H1 (cell line): ENCODE results near the gene APOL1. TPM values are rescaled to one million over a fixed set of nuclear protein-coding genes. Genes with fewer than 3 reads are reported as not detected.

ENCODE experiments used
- CTCF ChIA-PET: fragments of 300-600 bp; sonication (Branson Sonifier 250); formaldehyde crosslinking; loops from one replicate; lab custom pipeline; 2021; ENCODE audit not compliant: partially characterized antibody; lab: Charles Lee
- POLR2A ChIA-PET: fragments of 300-600 bp; sonication (Branson Sonifier 250); formaldehyde crosslinking; loops from one replicate; lab custom pipeline; 2021; ENCODE audit warnings: inconsistent platforms; ENCODE audit not compliant: partially characterized antibody; lab: Charles Lee
- DNase-seq, 2 experiments: peaks; one replicate each; pipeline versions ENCODE4 v3.0.0 to v3.0.0-alpha.2; 2010 to 2022; ENCODE audit warnings: low spot score in 2 of 2, low read depth in 1 of 2, mixed read lengths in 1 of 2
- FAIRE-seq: peaks from 2 replicates; lab custom pipeline; 2011; peaks lifted over from hg19 to GRCh38; lab: Jason Lieb, UNC
- H2AFZ ChIP-seq: 2 replicates; pipeline ENCODE4 v1.8.1; 2012; ENCODE audit warnings: low read length, inconsistent platforms
- H2AK5ac ChIP-seq: 2 replicates; pipeline ENCODE4 v1.6.1; 2013; ENCODE audit warnings: low read depth, low read length
- H2BK120ac ChIP-seq: replicated peaks from 2 replicates; pipeline ENCODE3; 2013; ENCODE audit warnings: low read depth, low read length, inconsistent platforms
- H2BK12ac ChIP-seq: 2 replicates; pipeline ENCODE4 v1.6.1; 2013; ENCODE audit warnings: low read depth, low read length
- H2BK15ac ChIP-seq: 2 replicates; pipeline ENCODE4 v1.6.1; 2013; ENCODE audit warnings: low read length
- H2BK20ac ChIP-seq: 2 replicates; pipeline ENCODE4 v1.6.1; 2013; ENCODE audit warnings: low read length
- H2BK5ac ChIP-seq: 2 replicates; pipeline ENCODE4 v1.6.1; 2013; ENCODE audit warnings: low read depth, low read length
- H3K14ac ChIP-seq: 2 replicates; pipeline ENCODE4 v1.6.1; 2013; ENCODE audit warnings: inconsistent platforms; ENCODE audit not compliant: insufficient read length
- H3K18ac ChIP-seq: 2 replicates; pipeline ENCODE4 v1.6.1; 2013; ENCODE audit warnings: low read length; ENCODE audit errors: extremely low read depth
- H3K23ac ChIP-seq: 2 replicates; pipeline ENCODE4 v1.6.1; 2013; ENCODE audit warnings: inconsistent platforms; ENCODE audit not compliant: insufficient read length
- H3K23me2 ChIP-seq: 2 replicates; pipeline ENCODE4 v1.6.1; 2013; ENCODE audit warnings: low read depth, low read length
- H3K27ac ChIP-seq: 2 replicates; pipeline ENCODE4 v1.6.1; 2011; ENCODE audit warnings: low read depth, low read length, inconsistent platforms
- H3K27me3 ChIP-seq, 4 experiments: replicated peaks in 1 of 4; 1 replicate in 1 of 4; 2 replicates in 3 of 4; pipeline versions ENCODE4 v1.6.1 to v1.8.1; 2011 to 2013; ENCODE audit warnings: low read length in 3 of 4, mild to moderate bottlenecking in 3 of 4, inconsistent platforms in 2 of 4, mixed read lengths in 2 of 4, moderate library complexity in 1 of 4; ENCODE audit not compliant: control insufficient read depth in 3 of 4, insufficient read depth in 3 of 4; ENCODE audit errors: extremely low read depth in 1 of 4
- H3K36me3 ChIP-seq, 4 experiments: 2 replicates each; pipeline versions ENCODE4 v1.6.1 to v1.8.1; 2011 to 2013; ENCODE audit warnings: mild to moderate bottlenecking in 4 of 4, low read length in 3 of 4, moderate library complexity in 2 of 4, control low read depth in 1 of 4, inconsistent platforms in 1 of 4; ENCODE audit not compliant: insufficient read depth in 4 of 4, control insufficient read depth in 2 of 4
- H3K4ac ChIP-seq: replicated peaks from 2 replicates; pipeline ENCODE3; 2013; ENCODE audit warnings: low read length, low read depth, mixed read lengths, inconsistent platforms; ENCODE audit not compliant: insufficient read length
- H3K4me1 ChIP-seq, 4 experiments: replicated peaks in 1 of 4; 1 replicate in 1 of 4; 2 replicates in 3 of 4; pipeline versions ENCODE4 v1.6.1 to v1.8.1; 2011 to 2013; ENCODE audit warnings: low read length in 3 of 4, inconsistent platforms in 2 of 4, mixed read lengths in 1 of 4; ENCODE audit not compliant: insufficient read depth in 4 of 4, control insufficient read depth in 3 of 4
- H3K4me2 ChIP-seq, 2 experiments: 2 replicates each; pipeline versions ENCODE4 v1.6.1 to v1.8.1; 2011 to 2013; ENCODE audit warnings: low read depth in 2 of 2, low read length in 2 of 2, control low read depth in 1 of 2, inconsistent platforms in 1 of 2, mild to moderate bottlenecking in 1 of 2; ENCODE audit not compliant: insufficient read depth in 1 of 2
- H3K4me3 ChIP-seq, 4 experiments: fragments of 200-600, 300-600 bp in 1 of 4; sonication (generic), shearing (Covaris generic), sonication (Bioruptor Twin) in 1 of 4; 2 replicates each; pipeline versions ENCODE4 v1.5.1 to v1.8.1; 2011 to 2016; ENCODE audit warnings: low read length in 4 of 4, low read depth in 3 of 4, control low read depth in 2 of 4, inconsistent platforms in 2 of 4, mild to moderate bottlenecking in 2 of 4, mixed read lengths in 1 of 4, moderate library complexity in 1 of 4; ENCODE audit not compliant: insufficient read depth in 2 of 4; ENCODE audit errors: extremely low read depth in 1 of 4
- H3K56ac ChIP-seq: replicated peaks from 2 replicates; pipeline ENCODE3; 2013; ENCODE audit warnings: low read depth, mild to moderate bottlenecking, mixed read lengths, low read length, inconsistent platforms; ENCODE audit not compliant: insufficient read length
- H3K79me1 ChIP-seq: 2 replicates; pipeline ENCODE4 v1.6.1; 2013; ENCODE audit warnings: low read depth, low read length, control low read depth
- H3K79me2 ChIP-seq, 2 experiments: 2 replicates each; pipeline versions ENCODE4 v1.6.1 to v1.8.1; 2012 to 2013; ENCODE audit warnings: low read length in 2 of 2, mild to moderate bottlenecking in 2 of 2, inconsistent platforms in 1 of 2; ENCODE audit not compliant: insufficient read depth in 2 of 2, control insufficient read depth in 1 of 2
- H3K9ac ChIP-seq, 4 experiments: replicated peaks in 1 of 4; 1 replicate in 1 of 4; 2 replicates in 3 of 4; pipeline versions ENCODE4 v1.6.1 to v1.8.1; 2011 to 2013; ENCODE audit warnings: low read depth in 3 of 4, low read length in 3 of 4, control low read depth in 2 of 4, mild to moderate bottlenecking in 2 of 4, moderate library complexity in 2 of 4, inconsistent platforms in 1 of 4; ENCODE audit errors: extremely low read depth in 1 of 4
- H3K9me3 ChIP-seq, 2 experiments: 2 replicates each; pipeline versions ENCODE4 v1.6.1 to v1.8.1; 2012 to 2013; ENCODE audit warnings: mild to moderate bottlenecking in 2 of 2, moderate library complexity in 2 of 2, control low read depth in 1 of 2, inconsistent platforms in 1 of 2, low read depth in 1 of 2, low read length in 1 of 2, mixed read lengths in 1 of 2; ENCODE audit not compliant: insufficient read depth in 2 of 2
- H4K20me1 ChIP-seq, 2 experiments: replicated peaks in 1 of 2; 2 replicates each; pipeline versions ENCODE3 to v1.8.1; 2011 to 2013; ENCODE audit warnings: inconsistent platforms in 2 of 2, low read length in 2 of 2, mild to moderate bottlenecking in 1 of 2; ENCODE audit not compliant: insufficient read depth in 2 of 2, control insufficient read depth in 1 of 2
- H4K5ac ChIP-seq: 2 replicates; pipeline ENCODE4 v1.6.1; 2013; ENCODE audit warnings: low read length, low read depth, mixed read lengths, inconsistent platforms; ENCODE audit not compliant: insufficient read length
- H4K8ac ChIP-seq: 2 replicates; pipeline ENCODE4 v1.8.0; 2013; ENCODE audit warnings: mild to moderate bottlenecking, moderate library complexity, low read length, inconsistent platforms; ENCODE audit not compliant: insufficient read depth; ENCODE audit errors: extremely low read depth
- H4K91ac ChIP-seq: replicated peaks from 2 replicates; pipeline ENCODE3; 2013; ENCODE audit warnings: low read length, mixed read lengths, inconsistent platforms; ENCODE audit not compliant: insufficient read length
- CBX5 ChIP-seq: fragments of 300-800, 300-1000 bp; sonication (generic); IDR thresholded peaks from 2 replicates; pipeline ENCODE4 v1.7.1; 2016; ENCODE audit warnings: antibody characterized with exemption, low read length, low read depth
- PHF8 ChIP-seq: fragments of 200-600 bp; sonication (generic); conservative IDR thresholded peaks from 2 replicates; pipeline ENCODE4 v1.7.1; 2012; ENCODE audit warnings: low read depth, mild to moderate bottlenecking, inconsistent platforms, low read length, moderate library complexity
- WGBS, 2 experiments: shearing (Covaris generic) in 1 of 2; methylation state at CpG; one replicate each; pipeline versions ENCODE4 v1.1.6 to v1.1.7; 2013 to 2015; ENCODE audit warnings: low lambda C conversion rate in 2 of 2, mixed read lengths in 2 of 2, inconsistent platforms in 1 of 2, low coverage in 1 of 2, missing lambda C conversion rate in 1 of 2; ENCODE audit not compliant: insufficient replicate concordance in 2 of 2, insufficient coverage in 1 of 2, insufficient read length in 1 of 2; ENCODE audit errors: extremely low coverage in 1 of 2, missing lambda C conversion rate in 1 of 2; 5-methylcytosine and 5-hydroxymethylcytosine counted together
- polyA plus RNA-seq, 7 experiments: library from polyadenylated mRNA; depleted of rRNA in 3 of 7; stranded (reverse) in 5 of 7; unstranded in 2 of 7; fragments of >200 nt in 5 of 7; fragments of 200-250 nt in 2 of 7; gene quantifications; 1 replicate in 5 of 7; 2 replicates in 1 of 7; 4 replicates in 1 of 7; pipeline versions ENCODE4 v1.2.1 to v1.2.3, GENCODE V29; 2011 to 2013; ENCODE audit warnings: missing spikeins in 2 of 7, mixed read lengths in 2 of 7
- total RNA-seq: library from RNA; stranded (reverse); fragmentation: NEBNext Ultra II Directional; extraction: Animal tissue kit (Norgen Biotek cat#: 25700); gene quantifications from 2 replicates; pipeline ENCODE4 v1.2.1, GENCODE V29; 2021
- TF ChIP-seq, protein P1 (sequence below), 3 experiments: IDR thresholded peaks; 1 replicate in 2 of 3; 2 replicates in 1 of 3; pipeline versions ENCODE4 v1.5.1 to v1.6.1; 2011; ENCODE audit warnings: low read length in 3 of 3, mild to moderate bottlenecking in 3 of 3, inconsistent platforms in 2 of 3, low read depth in 1 of 3, moderate library complexity in 1 of 3; ENCODE audit not compliant: insufficient read depth in 1 of 3; ENCODE audit errors: control extremely low read depth in 1 of 3

APOL1 gene
- total and polyA plus RNA-seq, 2 of the 8 experiments (the other 6 are each of a cell fraction or from before 2014, with no cell fraction given): not detected

DNA sequence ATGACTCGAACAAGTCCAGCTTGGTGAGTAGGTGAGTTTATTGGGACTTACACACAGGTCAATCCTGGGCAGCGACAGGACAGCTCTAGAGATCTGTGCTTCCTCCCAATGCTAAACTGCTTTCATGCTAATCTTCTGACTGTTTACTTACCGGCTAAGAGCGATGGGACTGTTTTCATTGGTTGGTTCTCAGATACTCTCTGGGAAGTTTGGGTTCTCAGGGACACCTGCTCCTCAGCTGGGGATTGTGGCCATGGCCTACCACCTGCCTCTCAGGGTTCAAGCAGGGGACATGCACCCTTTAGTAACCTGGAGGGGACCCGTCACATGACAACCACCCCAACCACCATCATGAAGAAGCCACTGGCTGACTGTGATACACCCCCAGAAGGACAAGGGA lies 26.7 kb upstream of the APOL1 start:
- H2AFZ ChIP-seq: no peak overlapping the region
- no peak overlapping the region for H3K27ac ChIP-seq
- H3K27me3 ChIP-seq: no peaks in the 10 kb centered on the region
- no peaks in the 10 kb centered on the region for H3K79me2 ChIP-seq
- no peaks in the 10 kb centered on the region for H3K23me2 ChIP-seq
- no peak overlapping the region for H4K91ac ChIP-seq
- H2BK5ac ChIP-seq: no peak overlapping the region
- H2BK120ac ChIP-seq: no peak overlapping the region
- no peak for FAIRE-seq
- TF ChIP-seq PHF8: no peak
- TF ChIP-seq CBX5: no peak
- TF ChIP-seq, protein P1, sequence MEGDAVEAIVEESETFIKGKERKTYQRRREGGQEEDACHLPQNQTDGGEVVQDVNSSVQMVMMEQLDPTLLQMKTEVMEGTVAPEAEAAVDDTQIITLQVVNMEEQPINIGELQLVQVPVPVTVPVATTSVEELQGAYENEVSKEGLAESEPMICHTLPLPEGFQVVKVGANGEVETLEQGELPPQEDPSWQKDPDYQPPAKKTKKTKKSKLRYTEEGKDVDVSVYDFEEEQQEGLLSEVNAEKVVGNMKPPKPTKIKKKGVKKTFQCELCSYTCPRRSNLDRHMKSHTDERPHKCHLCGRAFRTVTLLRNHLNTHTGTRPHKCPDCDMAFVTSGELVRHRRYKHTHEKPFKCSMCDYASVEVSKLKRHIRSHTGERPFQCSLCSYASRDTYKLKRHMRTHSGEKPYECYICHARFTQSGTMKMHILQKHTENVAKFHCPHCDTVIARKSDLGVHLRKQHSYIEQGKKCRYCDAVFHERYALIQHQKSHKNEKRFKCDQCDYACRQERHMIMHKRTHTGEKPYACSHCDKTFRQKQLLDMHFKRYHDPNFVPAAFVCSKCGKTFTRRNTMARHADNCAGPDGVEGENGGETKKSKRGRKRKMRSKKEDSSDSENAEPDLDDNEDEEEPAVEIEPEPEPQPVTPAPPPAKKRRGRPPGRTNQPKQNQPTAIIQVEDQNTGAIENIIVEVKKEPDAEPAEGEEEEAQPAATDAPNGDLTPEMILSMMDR (IDR thresholded peaks at IDR 0.05; ENCODE audit: control extremely low read depth in 1 of 3, insufficient read depth in 1 of 3, low read depth in 1 of 3, low read length in 3 of 3): no peak
- 91% methylated on average over 5 of the region's 5 CpGs; no CpG with 5 or more reads in 1 of the 2 experiments for whole genome bisulfite sequencing, 2 experiments
- H3K4me2 ChIP-seq: no peak overlapping the region
- no peak overlapping the region for H3K4me3 ChIP-seq
- no peak overlapping the region for H3K4ac ChIP-seq
- no peak overlapping the region for H3K18ac ChIP-seq
- H2BK12ac ChIP-seq: no peak overlapping the region
- H2BK15ac ChIP-seq: no peak overlapping the region
- H3K14ac ChIP-seq: no peak overlapping the region
- DNase-seq: no peak
- H3K36me3 ChIP-seq: peaks cover 0 to 3% (median 0%) of the 10 kb centered on the region in 4 experiments; a peak in 3 of 8 replicates
- CTCF ChIA-PET: interaction anchor here (0.6 to 1.5 kb wide), 9 partner anchors 10 to 60 kb away, joined by 3 to 4 read pairs (median 3); no protein-coding TSS in a partner anchor
- H4K8ac ChIP-seq: no peak overlapping the region
- H4K20me1 ChIP-seq: no peaks in the 10 kb centered on the region
- no peak overlapping the region for H3K9ac ChIP-seq
- H3K23ac ChIP-seq: no peak overlapping the region
- no peak overlapping the region for H4K5ac ChIP-seq
- no peaks in the 10 kb centered on the region for H3K79me1 ChIP-seq
- no peaks in the 10 kb centered on the region for H3K9me3 ChIP-seq
- H2BK20ac ChIP-seq: no peak overlapping the region
- H3K56ac ChIP-seq: no peak overlapping the region
- peaks cover 0 to under 1% (median 0%) of the 10 kb centered on the region in 4 experiments; a peak in 1 of 7 replicates for H3K4me1 ChIP-seq
- no peak overlapping the region for H2AK5ac ChIP-seq
- POLR2A ChIA-PET: interaction anchor here (1.5 kb wide), 1 partner anchor 9 kb away, joined by 3 read pairs; no protein-coding TSS in a partner anchor
